Measurements from ENCODE around the gene LGALS3. TPM values are rescaled to one million over a fixed set of nuclear protein-coding genes. Genes with fewer than 3 reads are reported as not detected.

The LGALS3 gene
- total and polyA plus RNA-seq, 4 donors = 6.9 to 20.8 (median 10.7) TPM

GRCh38 chr14:55111122-55111708 is 17.8 kb upstream of the LGALS3 start:
- TF ChIP-seq SP1 (IDR thresholded peaks at IDR 0.05) (no peak), EGR1 (IDR thresholded peaks at IDR 0.05; ENCODE audit: low read depth in 2 of 2) (no peak), GABPA (IDR thresholded peaks at IDR 0.05 in 1 of 2, conservative IDR thresholded peaks at IDR 0.05 in 1 of 2) (no peak), MAX (IDR thresholded peaks at IDR 0.05) (no peak), FOXA1 (IDR thresholded peaks at IDR 0.05) (no peak), HNF4A (conservative IDR thresholded peaks at IDR 0.05) (no peak), HNF4G (IDR thresholded peaks at IDR 0.05) (no peak), RXRA (IDR thresholded peaks at IDR 0.05) (no peak), RAD21 (IDR thresholded peaks at IDR 0.05) (no peak), YY1 (IDR thresholded peaks at IDR 0.05) (no peak)
- TF ChIP-seq, protein P1, sequence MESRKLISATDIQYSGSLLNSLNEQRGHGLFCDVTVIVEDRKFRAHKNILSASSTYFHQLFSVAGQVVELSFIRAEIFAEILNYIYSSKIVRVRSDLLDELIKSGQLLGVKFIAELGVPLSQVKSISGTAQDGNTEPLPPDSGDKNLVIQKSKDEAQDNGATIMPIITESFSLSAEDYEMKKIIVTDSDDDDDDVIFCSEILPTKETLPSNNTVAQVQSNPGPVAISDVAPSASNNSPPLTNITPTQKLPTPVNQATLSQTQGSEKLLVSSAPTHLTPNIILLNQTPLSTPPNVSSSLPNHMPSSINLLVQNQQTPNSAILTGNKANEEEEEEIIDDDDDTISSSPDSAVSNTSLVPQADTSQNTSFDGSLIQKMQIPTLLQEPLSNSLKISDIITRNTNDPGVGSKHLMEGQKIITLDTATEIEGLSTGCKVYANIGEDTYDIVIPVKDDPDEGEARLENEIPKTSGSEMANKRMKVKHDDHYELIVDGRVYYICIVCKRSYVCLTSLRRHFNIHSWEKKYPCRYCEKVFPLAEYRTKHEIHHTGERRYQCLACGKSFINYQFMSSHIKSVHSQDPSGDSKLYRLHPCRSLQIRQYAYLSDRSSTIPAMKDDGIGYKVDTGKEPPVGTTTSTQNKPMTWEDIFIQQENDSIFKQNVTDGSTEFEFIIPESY (IDR thresholded peaks at IDR 0.05) = no peak
- TF ChIP-seq, protein P2, sequence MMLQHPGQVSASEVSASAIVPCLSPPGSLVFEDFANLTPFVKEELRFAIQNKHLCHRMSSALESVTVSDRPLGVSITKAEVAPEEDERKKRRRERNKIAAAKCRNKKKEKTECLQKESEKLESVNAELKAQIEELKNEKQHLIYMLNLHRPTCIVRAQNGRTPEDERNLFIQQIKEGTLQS (IDR thresholded peaks at IDR 0.05) = no peak
- TF ChIP-seq, protein P3, sequence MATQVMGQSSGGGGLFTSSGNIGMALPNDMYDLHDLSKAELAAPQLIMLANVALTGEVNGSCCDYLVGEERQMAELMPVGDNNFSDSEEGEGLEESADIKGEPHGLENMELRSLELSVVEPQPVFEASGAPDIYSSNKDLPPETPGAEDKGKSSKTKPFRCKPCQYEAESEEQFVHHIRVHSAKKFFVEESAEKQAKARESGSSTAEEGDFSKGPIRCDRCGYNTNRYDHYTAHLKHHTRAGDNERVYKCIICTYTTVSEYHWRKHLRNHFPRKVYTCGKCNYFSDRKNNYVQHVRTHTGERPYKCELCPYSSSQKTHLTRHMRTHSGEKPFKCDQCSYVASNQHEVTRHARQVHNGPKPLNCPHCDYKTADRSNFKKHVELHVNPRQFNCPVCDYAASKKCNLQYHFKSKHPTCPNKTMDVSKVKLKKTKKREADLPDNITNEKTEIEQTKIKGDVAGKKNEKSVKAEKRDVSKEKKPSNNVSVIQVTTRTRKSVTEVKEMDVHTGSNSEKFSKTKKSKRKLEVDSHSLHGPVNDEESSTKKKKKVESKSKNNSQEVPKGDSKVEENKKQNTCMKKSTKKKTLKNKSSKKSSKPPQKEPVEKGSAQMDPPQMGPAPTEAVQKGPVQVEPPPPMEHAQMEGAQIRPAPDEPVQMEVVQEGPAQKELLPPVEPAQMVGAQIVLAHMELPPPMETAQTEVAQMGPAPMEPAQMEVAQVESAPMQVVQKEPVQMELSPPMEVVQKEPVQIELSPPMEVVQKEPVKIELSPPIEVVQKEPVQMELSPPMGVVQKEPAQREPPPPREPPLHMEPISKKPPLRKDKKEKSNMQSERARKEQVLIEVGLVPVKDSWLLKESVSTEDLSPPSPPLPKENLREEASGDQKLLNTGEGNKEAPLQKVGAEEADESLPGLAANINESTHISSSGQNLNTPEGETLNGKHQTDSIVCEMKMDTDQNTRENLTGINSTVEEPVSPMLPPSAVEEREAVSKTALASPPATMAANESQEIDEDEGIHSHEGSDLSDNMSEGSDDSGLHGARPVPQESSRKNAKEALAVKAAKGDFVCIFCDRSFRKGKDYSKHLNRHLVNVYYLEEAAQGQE (IDR thresholded peaks at IDR 0.05) = no peak
- TF ChIP-seq, protein P4, sequence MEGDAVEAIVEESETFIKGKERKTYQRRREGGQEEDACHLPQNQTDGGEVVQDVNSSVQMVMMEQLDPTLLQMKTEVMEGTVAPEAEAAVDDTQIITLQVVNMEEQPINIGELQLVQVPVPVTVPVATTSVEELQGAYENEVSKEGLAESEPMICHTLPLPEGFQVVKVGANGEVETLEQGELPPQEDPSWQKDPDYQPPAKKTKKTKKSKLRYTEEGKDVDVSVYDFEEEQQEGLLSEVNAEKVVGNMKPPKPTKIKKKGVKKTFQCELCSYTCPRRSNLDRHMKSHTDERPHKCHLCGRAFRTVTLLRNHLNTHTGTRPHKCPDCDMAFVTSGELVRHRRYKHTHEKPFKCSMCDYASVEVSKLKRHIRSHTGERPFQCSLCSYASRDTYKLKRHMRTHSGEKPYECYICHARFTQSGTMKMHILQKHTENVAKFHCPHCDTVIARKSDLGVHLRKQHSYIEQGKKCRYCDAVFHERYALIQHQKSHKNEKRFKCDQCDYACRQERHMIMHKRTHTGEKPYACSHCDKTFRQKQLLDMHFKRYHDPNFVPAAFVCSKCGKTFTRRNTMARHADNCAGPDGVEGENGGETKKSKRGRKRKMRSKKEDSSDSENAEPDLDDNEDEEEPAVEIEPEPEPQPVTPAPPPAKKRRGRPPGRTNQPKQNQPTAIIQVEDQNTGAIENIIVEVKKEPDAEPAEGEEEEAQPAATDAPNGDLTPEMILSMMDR (IDR thresholded peaks at IDR 0.05; ENCODE audit: low read depth, low read length, missing input control) = no peak
- H3K4me1 ChIP-seq (ENCODE audit: control insufficient read depth in 4 of 4, insufficient read depth in 4 of 4, low read length in 3 of 4) = no peaks in the 10 kb centered on the region

DNA sequence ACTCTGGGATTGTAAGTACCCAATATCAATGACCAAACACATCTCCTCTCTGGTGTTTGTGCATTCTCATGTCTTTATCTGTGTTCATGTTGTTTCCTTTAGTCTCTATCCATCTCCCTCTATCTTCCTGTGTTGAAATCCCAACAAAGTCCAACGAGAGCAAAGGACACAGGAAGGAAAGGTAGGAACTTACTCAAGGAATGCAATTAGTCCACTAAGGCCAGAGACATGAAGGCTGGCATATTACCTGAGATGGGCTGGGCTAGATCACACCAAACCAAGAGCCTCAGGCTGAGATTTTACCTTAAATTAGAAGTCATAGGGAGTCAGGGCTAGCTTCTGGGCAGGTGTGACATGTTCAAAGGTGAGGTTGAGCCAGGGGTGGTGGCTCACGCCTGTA is 14.3 kb upstream of the LGALS3 start:
- no peak overlapping the region for H3K9ac ChIP-seq (ENCODE audit: low read depth in 1 of 2, low read length in 2 of 2)
- DNase-seq (ENCODE audit: low spot score) = no peak
- WGBS = 61% methylated on average over 2 of the region's 2 CpGs
- no peaks in the 10 kb centered on the region for H3K27me3 ChIP-seq (ENCODE audit: control insufficient read depth in 4 of 4, insufficient read depth in 4 of 4, low read length in 3 of 4)
- no peaks in the 10 kb centered on the region for H3K4me1 ChIP-seq (ENCODE audit: control insufficient read depth in 4 of 4, insufficient read depth in 4 of 4, low read length in 3 of 4)
- no peak overlapping the region for H3K27ac ChIP-seq (ENCODE audit: low read depth in 1 of 2, low read length in 2 of 2)
- no peaks in the 10 kb centered on the region for H3K36me3 ChIP-seq (ENCODE audit: control insufficient read depth in 4 of 4, insufficient read depth in 3 of 4, low read depth in 1 of 4, low read length in 3 of 4)
- H3K4me3 ChIP-seq (ENCODE audit: low read depth in 1 of 3, low read length in 3 of 3) = no peak overlapping the region
- no peaks in the 10 kb centered on the region for H3K9me3 ChIP-seq (ENCODE audit: control insufficient read depth in 4 of 4, low read length in 3 of 4)
- TF ChIP-seq, protein P1 (IDR thresholded peaks at IDR 0.05) = no peak
- TF ChIP-seq EGR1 (IDR thresholded peaks at IDR 0.05; ENCODE audit: low read depth in 2 of 2) (no peak), FOXA2 (IDR thresholded peaks at IDR 0.05) (no peak), HNF4A (conservative IDR thresholded peaks at IDR 0.05) (no peak), SP1 (IDR thresholded peaks at IDR 0.05) (no peak), HNF4G (IDR thresholded peaks at IDR 0.05) (no peak), RXRA (IDR thresholded peaks at IDR 0.05) (no peak), RAD21 (IDR thresholded peaks at IDR 0.05) (no peak), GABPA (IDR thresholded peaks at IDR 0.05 in 1 of 2, conservative IDR thresholded peaks at IDR 0.05 in 1 of 2) (no peak)
- TF ChIP-seq, protein P4 (IDR thresholded peaks at IDR 0.05; ENCODE audit: low read depth, low read length, missing input control) = no peak

More at GRCh38 chr14:55111122-55111708, 17.8 kb upstream of the LGALS3 start:
- Histone ChIP-seq H3K27ac (ENCODE audit: low read depth in 1 of 2, low read length in 2 of 2) (no peak overlapping the region), H3K9ac (ENCODE audit: low read depth in 1 of 2, low read length in 2 of 2) (no peak overlapping the region), H3K27me3 (ENCODE audit: control insufficient read depth in 4 of 4, insufficient read depth in 4 of 4, low read length in 3 of 4) (no peaks in the 10 kb centered on the region), H3K36me3 (ENCODE audit: control insufficient read depth in 4 of 4, insufficient read depth in 3 of 4, low read depth in 1 of 4, low read length in 3 of 4) (no peaks in the 10 kb centered on the region), H3K4me3 (ENCODE audit: low read depth in 1 of 3, low read length in 3 of 3) (no peak overlapping the region), H3K9me3 (ENCODE audit: control insufficient read depth in 4 of 4, low read length in 3 of 4) (no peaks in the 10 kb centered on the region)
- 93% methylated on average over 10 of the region's 10 CpGs for WGBS
- no peak for DNase-seq (ENCODE audit: low spot score)
